Esophagus mucosa (tissue), 1 donor: ENCODE measurements around the gene CCDC117. TPM values are rescaled to one million over a fixed set of nuclear protein-coding genes. Genes with fewer than 3 reads are reported as not detected.
"Not testable (repeated sequence)": the region's sequence is repeated elsewhere in the genome, so short reads cannot be mapped to it uniquely, and the experiment has no call there.

Source experiments
- ATAC-seq: fragments of 200-7000 bp; cut with Tn5 transposase; one replicate; pipeline ENCODE4 v1.9.1; 2020
- total RNA-seq: library from RNA; stranded (reverse); gene quantifications from one replicate; pipeline ENCODE4 v1.2.4, GENCODE V29; 2023
- donor health status: DM: yes; HTN: yes; CAD: no.

Gene CCDC117
- total RNA-seq, 1 donor from 2014 or later = 8.5 TPM

- ATAC-seq = no peak
These were observed 29.5 kb downstream of the CCDC117 start for GRCh38 chr22:28801845-28802594.

- ATAC-seq = no peak
These were observed 30.2 kb downstream of the CCDC117 start for GRCh38 chr22:28802595-28803123.

GRCh38 chr22:28805426-28805825, 32.9 kb downstream of the CCDC117 start:
- ATAC-seq = not testable (repeated sequence)

- ATAC-seq = no peak
These were observed 36.3 kb downstream of the CCDC117 start for GRCh38 chr22:28808716-28809355.

- no peak for ATAC-seq
These were observed 38.5 kb downstream of the CCDC117 start for GRCh38 chr22:28810821-28811491.

GRCh38 chr22:28812516-28812915, 40.0 kb downstream of the CCDC117 start:
- no peak for ATAC-seq

- ATAC-seq = no peak
These were observed 41.5 kb downstream of the CCDC117 start for GRCh38 chr22:28813772-28814518.

- ATAC-seq = no peak
These were observed 42.6 kb downstream of the CCDC117 start for GRCh38 chr22:28815111-28815510.

- ATAC-seq = no peak
These were observed 43.2 kb downstream of the CCDC117 start for GRCh38 chr22:28815729-28816128.

- no peak for ATAC-seq
These were observed 44.6 kb downstream of the CCDC117 start for GRCh38 chr22:28817064-28817463.

- peak; percentile 91 for ATAC-seq
These were observed 45.7 kb downstream of the CCDC117 start for GRCh38 chr22:28817919-28818859.

GRCh38 chr22:28819253-28820096, 47.0 kb downstream of the CCDC117 start:
- no peak for ATAC-seq

GRCh38 chr22:28820885-28821284, 48.4 kb downstream of the CCDC117 start:
- ATAC-seq = no peak

- ATAC-seq = no peak
These were observed 49.0 kb downstream of the CCDC117 start for GRCh38 chr22:28821452-28821851.

GRCh38 chr22:28822930-28823551, 50.5 kb downstream of the CCDC117 start:
- peak; percentile 29 for ATAC-seq

GRCh38 chr22:28824455-28824854, 52.0 kb downstream of the CCDC117 start:
- not testable (repeated sequence) for ATAC-seq

- ATAC-seq = not testable (repeated sequence)
These were observed 53.9 kb downstream of the CCDC117 start for GRCh38 chr22:28826430-28826829.

- no peak for ATAC-seq
These were observed 54.4 kb downstream of the CCDC117 start for GRCh38 chr22:28826921-28827320.

GRCh38 chr22:28829358-28830181, 57.1 kb downstream of the CCDC117 start:
- ATAC-seq = peak; percentile 86
